ENCODE measurements around the gene ZNF366. TPM values are rescaled to one million over a fixed set of nuclear protein-coding genes. Genes with fewer than 3 reads are reported as not detected.

The ZNF366 gene
- polyA plus RNA-seq, 1 donor (not counting 4 experiments of a cell fraction or from before 2014, with no cell fraction given), result not detected

DNA sequence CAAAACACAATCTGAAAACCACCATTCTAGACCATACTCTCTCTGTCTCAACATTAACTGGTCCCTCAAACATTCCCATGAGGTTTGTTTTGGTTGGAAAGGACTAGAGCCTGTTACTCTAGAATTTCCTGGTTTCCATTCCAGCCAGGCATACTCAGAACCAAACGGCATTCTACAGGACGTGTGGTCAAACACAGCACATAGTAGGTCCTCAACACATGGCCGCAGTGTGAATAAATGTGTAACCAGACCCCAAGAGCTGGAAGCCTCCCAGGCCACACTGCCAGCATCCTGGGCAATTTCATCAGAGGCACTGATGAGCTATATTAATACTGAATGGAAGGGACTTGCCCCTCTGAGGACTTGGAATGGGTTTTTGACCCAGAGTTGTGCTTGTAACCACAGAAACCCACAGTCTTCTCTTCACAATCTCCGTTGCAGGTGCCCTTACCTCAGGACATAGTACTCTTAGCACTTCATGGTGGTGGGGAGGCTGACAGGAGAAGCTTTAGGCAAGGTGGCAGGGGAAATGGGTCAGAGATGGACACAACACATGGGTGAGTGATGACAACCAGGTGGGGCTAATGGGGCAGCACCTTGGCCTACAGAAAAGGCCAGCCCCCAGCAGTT is 66.0 kb downstream of the ZNF366 start:
- FAIRE-seq (peak; percentile 41), DNase-seq (ENCODE audit: low read depth, low spot score) (no peak)
- Histone ChIP-seq H3K4me3 (ENCODE audit: control insufficient read depth in 2 of 3, extremely low read depth in 1 of 3, insufficient read depth in 2 of 3, low read depth in 1 of 3, low read length in 3 of 3) (no peak overlapping the region), H3K4me1 (ENCODE audit: control insufficient read depth, extremely low read depth, insufficient read depth, low read length) (peaks cover 26% of the 10 kb centered on the region), H3K9ac (ENCODE audit: control insufficient read depth, extremely low read depth, insufficient read depth, low read length) (no peak overlapping the region), H4K20me1 (ENCODE audit: control insufficient read depth, extremely low read depth, insufficient read depth, low read length) (no peaks in the 10 kb centered on the region), H3K9me1 (ENCODE audit: control insufficient read depth, extremely low read depth, insufficient read depth, low read length) (no peaks in the 10 kb centered on the region), H2AFZ (ENCODE audit: control insufficient read depth, low read length) (no peak overlapping the region), H3K36me3 (ENCODE audit: control insufficient read depth in 2 of 2, extremely low read depth in 1 of 2, insufficient read depth in 2 of 2, low read length in 2 of 2) (no peaks in the 10 kb centered on the region), H3K9me3 (ENCODE audit: control insufficient read depth, low read depth, low read length) (no peaks in the 10 kb centered on the region), H3K79me2 (ENCODE audit: control insufficient read depth, insufficient read depth, low read length) (no peaks in the 10 kb centered on the region), H3K4me2 (ENCODE audit: control insufficient read depth, extremely low read depth, insufficient read depth, low read depth, low read length) (peak overlapping the region; percentile 25), H3K27me3 (ENCODE audit: control insufficient read depth, extremely low read depth, insufficient read depth, low read length) (no peaks in the 10 kb centered on the region), H3K27ac (ENCODE audit: control insufficient read depth, insufficient read depth, low read length) (peak overlapping the region; percentile 21)
- dilution Hi-C loops (cut with MboI; ENCODE audit: extremely low pct_ligation_motif_present, low sequenced_read_pairs), result loop anchor here (5.0 kb wide), 1 partner anchor 39 kb away; no protein-coding TSS in a partner anchor
- TF ChIP-seq, protein P1, sequence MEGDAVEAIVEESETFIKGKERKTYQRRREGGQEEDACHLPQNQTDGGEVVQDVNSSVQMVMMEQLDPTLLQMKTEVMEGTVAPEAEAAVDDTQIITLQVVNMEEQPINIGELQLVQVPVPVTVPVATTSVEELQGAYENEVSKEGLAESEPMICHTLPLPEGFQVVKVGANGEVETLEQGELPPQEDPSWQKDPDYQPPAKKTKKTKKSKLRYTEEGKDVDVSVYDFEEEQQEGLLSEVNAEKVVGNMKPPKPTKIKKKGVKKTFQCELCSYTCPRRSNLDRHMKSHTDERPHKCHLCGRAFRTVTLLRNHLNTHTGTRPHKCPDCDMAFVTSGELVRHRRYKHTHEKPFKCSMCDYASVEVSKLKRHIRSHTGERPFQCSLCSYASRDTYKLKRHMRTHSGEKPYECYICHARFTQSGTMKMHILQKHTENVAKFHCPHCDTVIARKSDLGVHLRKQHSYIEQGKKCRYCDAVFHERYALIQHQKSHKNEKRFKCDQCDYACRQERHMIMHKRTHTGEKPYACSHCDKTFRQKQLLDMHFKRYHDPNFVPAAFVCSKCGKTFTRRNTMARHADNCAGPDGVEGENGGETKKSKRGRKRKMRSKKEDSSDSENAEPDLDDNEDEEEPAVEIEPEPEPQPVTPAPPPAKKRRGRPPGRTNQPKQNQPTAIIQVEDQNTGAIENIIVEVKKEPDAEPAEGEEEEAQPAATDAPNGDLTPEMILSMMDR (optimal IDR thresholded peaks at IDR 0.05 in 1 of 3, IDR thresholded peaks at IDR 0.05 in 1 of 3, conservative IDR thresholded peaks at IDR 0.05 in 1 of 3; ENCODE audit: extremely low read depth in 1 of 3, insufficient read depth in 2 of 3, low read length in 3 of 3), result no peak
- no peak for TF ChIP-seq EZH2 (IDR thresholded peaks at IDR 0.05; ENCODE audit: low read length)

DNA sequence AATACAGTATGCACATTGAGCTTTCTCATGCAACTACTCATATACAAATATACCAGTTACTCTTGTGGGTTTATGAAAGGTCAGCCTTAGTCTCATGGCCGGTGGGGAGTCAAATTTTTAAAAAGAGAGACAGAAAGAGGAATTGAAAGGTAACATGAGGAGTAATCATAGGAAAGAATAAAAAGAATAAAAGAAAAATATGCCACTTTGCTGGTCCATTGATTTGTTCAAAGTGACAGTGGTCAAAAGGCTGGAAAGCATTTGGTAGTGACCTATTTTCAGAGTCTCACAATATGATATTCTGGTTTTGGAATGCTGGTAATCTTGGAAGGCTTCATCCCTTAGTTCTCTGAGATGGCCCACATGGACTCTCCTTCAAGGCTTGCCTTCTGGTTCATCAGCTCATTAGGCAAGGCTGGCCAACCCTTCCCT is 67.0 kb downstream of the ZNF366 start:
- Histone ChIP-seq H3K36me3 (ENCODE audit: control insufficient read depth in 2 of 2, extremely low read depth in 1 of 2, insufficient read depth in 2 of 2, low read length in 2 of 2) (no peaks in the 10 kb centered on the region), H2AFZ (ENCODE audit: control insufficient read depth, low read length) (no peak overlapping the region), H3K27ac (ENCODE audit: control insufficient read depth, insufficient read depth, low read length) (no peak overlapping the region), H3K27me3 (ENCODE audit: control insufficient read depth, extremely low read depth, insufficient read depth, low read length) (no peaks in the 10 kb centered on the region), H3K4me3 (ENCODE audit: control insufficient read depth in 2 of 3, extremely low read depth in 1 of 3, insufficient read depth in 2 of 3, low read depth in 1 of 3, low read length in 3 of 3) (no peak overlapping the region), H3K9me1 (ENCODE audit: control insufficient read depth, extremely low read depth, insufficient read depth, low read length) (no peaks in the 10 kb centered on the region), H3K4me2 (ENCODE audit: control insufficient read depth, extremely low read depth, insufficient read depth, low read depth, low read length) (no peak overlapping the region), H3K79me2 (ENCODE audit: control insufficient read depth, insufficient read depth, low read length) (no peaks in the 10 kb centered on the region), H3K4me1 (ENCODE audit: control insufficient read depth, extremely low read depth, insufficient read depth, low read length) (peaks cover 26% of the 10 kb centered on the region), H3K9ac (ENCODE audit: control insufficient read depth, extremely low read depth, insufficient read depth, low read length) (no peak overlapping the region), H3K9me3 (ENCODE audit: control insufficient read depth, low read depth, low read length) (no peaks in the 10 kb centered on the region), H4K20me1 (ENCODE audit: control insufficient read depth, extremely low read depth, insufficient read depth, low read length) (no peaks in the 10 kb centered on the region)
- dilution Hi-C loops (cut with MboI; ENCODE audit: extremely low pct_ligation_motif_present, low sequenced_read_pairs), result loop anchor here (5.0 kb wide), 1 partner anchor 38 kb away; no protein-coding TSS in a partner anchor
- no peak for FAIRE-seq
- DNase-seq (ENCODE audit: low read depth, low spot score), result no peak
- TF ChIP-seq, protein P1 (optimal IDR thresholded peaks at IDR 0.05 in 1 of 3, IDR thresholded peaks at IDR 0.05 in 1 of 3, conservative IDR thresholded peaks at IDR 0.05 in 1 of 3; ENCODE audit: extremely low read depth in 1 of 3, insufficient read depth in 2 of 3, low read length in 3 of 3), result no peak
- no peak for TF ChIP-seq EZH2 (IDR thresholded peaks at IDR 0.05; ENCODE audit: low read length)

Data from keratinocyte (primary cell).